Activated CD4-positive, alpha-beta T cell treated with anti-CD3 and anti-CD28 coated beads for 1 hour (primary cell): ENCODE results near the gene UBL7.

Experiments
- DNase-seq: peaks from one replicate; pipeline ENCODE4 v3.0.0-alpha.2; 2020

UBL7 gene

GRCh38 chr15:74422265-74422651 lies 38.7 kb downstream of the UBL7 start:
- DNase-seq: no peak

- no peak for DNase-seq
Observed at GRCh38 chr15:74421302-74422245, 39.4 kb downstream of the UBL7 start.

- no peak for DNase-seq
Observed at GRCh38 chr15:74420193-74420905, 40.6 kb downstream of the UBL7 start.

GRCh38 chr15:74419432-74419831 lies 41.5 kb downstream of the UBL7 start:
- no peak for DNase-seq

- DNase-seq: no peak
Observed at GRCh38 chr15:74418575-74419338, 42.2 kb downstream of the UBL7 start.

- no peak for DNase-seq
Observed at GRCh38 chr15:74417670-74418069, 43.3 kb downstream of the UBL7 start.

GRCh38 chr15:74417225-74417624 lies 43.7 kb downstream of the UBL7 start:
- DNase-seq: no peak

- DNase-seq: no peak
Observed at GRCh38 chr15:74415966-74416916, 44.7 kb downstream of the UBL7 start.

- DNase-seq: no peak
Observed at GRCh38 chr15:74414603-74415338, 46.2 kb downstream of the UBL7 start.

- no peak for DNase-seq
Observed at GRCh38 chr15:74414081-74414580, 46.8 kb downstream of the UBL7 start.

GRCh38 chr15:74413350-74414080 lies 47.4 kb downstream of the UBL7 start:
- DNase-seq: no peak

GRCh38 chr15:74412159-74412558 lies 48.8 kb downstream of the UBL7 start:
- no peak for DNase-seq

GRCh38 chr15:74411686-74412085 lies 49.3 kb downstream of the UBL7 start:
- no peak for DNase-seq

- DNase-seq: no peak
Observed at GRCh38 chr15:74410502-74410901, 50.5 kb downstream of the UBL7 start.

- no peak for DNase-seq
Observed at GRCh38 chr15:74409225-74409624, 51.7 kb downstream of the UBL7 start.

- no peak for DNase-seq
Observed at GRCh38 chr15:74408815-74409214, 52.1 kb downstream of the UBL7 start.

- no peak for DNase-seq
Observed at GRCh38 chr15:74408385-74408784, 52.6 kb downstream of the UBL7 start.

GRCh38 chr15:74406992-74407705 lies 53.8 kb downstream of the UBL7 start:
- no peak for DNase-seq

- DNase-seq: no peak
Observed at GRCh38 chr15:74406517-74406916, 54.4 kb downstream of the UBL7 start.

- no peak for DNase-seq
Observed at GRCh38 chr15:74405823-74406222, 55.1 kb downstream of the UBL7 start.
